Mesodermal cell (in vitro differentiated cells): ENCODE data around the gene ADARB2.

Source experiments
- H3K27ac ChIP-seq: 2 replicates; pipeline ENCODE4 v1.7.0; 2013; ENCODE audit warnings: mild to moderate bottlenecking, low read depth, low read length, moderate library complexity; ENCODE audit not compliant: severe bottlenecking
- H3K36me3 ChIP-seq: 2 replicates; pipeline ENCODE4 v1.7.1; 2013; ENCODE audit warnings: mild to moderate bottlenecking, low read length, moderate library complexity; ENCODE audit not compliant: control insufficient read depth, insufficient read depth
- H3K4me1 ChIP-seq: one replicate; pipeline ENCODE4 v1.7.1; 2013; ENCODE audit warnings: mild to moderate bottlenecking, low read length; ENCODE audit not compliant: insufficient read depth, control insufficient read depth, poor library complexity, severe bottlenecking
- H3K4me3 ChIP-seq: 2 replicates; pipeline ENCODE4 v1.7.0; 2013; ENCODE audit warnings: low read length, control low read depth, mild to moderate bottlenecking; ENCODE audit not compliant: insufficient read depth, poor library complexity, severe bottlenecking; ENCODE audit errors: extremely low read depth
- H3K9me3 ChIP-seq: 2 replicates; pipeline ENCODE4 v1.7.1; 2013; ENCODE audit warnings: mild to moderate bottlenecking, low read length, moderate library complexity; ENCODE audit not compliant: control insufficient read depth
- WGBS, 2 experiments: methylation state at CpG; one replicate each; pipeline ENCODE4 v1.1.5; 2013; ENCODE audit warnings: missing lambda C conversion rate in 2 of 2; ENCODE audit not compliant: insufficient coverage in 2 of 2; 5-methylcytosine and 5-hydroxymethylcytosine counted together

The ADARB2 gene

DNA sequence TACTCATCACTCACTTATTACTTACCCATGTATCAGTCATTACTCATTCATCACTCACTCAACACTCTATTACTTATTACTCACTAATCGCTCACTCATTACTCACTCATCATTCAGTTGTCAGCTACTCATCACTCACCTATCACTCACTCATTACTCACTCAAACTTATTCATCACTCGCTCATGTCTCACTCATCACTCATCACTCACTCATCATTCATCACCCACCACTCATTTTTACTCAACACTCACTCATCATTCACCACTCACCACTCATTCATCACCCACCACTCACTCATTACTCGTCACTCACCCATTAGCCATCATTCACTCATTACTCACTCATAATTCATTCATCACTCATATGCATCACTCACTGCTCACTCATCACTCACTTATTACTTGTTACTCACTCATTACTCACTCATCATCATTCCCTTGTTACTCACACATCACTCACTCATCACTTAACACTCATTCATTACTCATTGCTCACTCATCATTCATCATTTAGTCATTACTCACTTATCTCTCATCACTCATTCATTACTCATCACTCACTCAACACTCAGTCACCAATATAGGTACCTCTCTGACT, 237.9 kb downstream of the ADARB2 start:
- H3K4me3 ChIP-seq, result no peak overlapping the region
- H3K9me3 ChIP-seq, result peaks cover 16% of the 10 kb centered on the region
- H3K4me1 ChIP-seq, result no peaks in the 10 kb centered on the region
- H3K27ac ChIP-seq, result peak overlapping the region; percentile 54
- H3K36me3 ChIP-seq, result no peaks in the 10 kb centered on the region
- WGBS, 2 experiments, result 87 to 93% methylated on average over 3 of the region's 3 CpGs

DNA sequence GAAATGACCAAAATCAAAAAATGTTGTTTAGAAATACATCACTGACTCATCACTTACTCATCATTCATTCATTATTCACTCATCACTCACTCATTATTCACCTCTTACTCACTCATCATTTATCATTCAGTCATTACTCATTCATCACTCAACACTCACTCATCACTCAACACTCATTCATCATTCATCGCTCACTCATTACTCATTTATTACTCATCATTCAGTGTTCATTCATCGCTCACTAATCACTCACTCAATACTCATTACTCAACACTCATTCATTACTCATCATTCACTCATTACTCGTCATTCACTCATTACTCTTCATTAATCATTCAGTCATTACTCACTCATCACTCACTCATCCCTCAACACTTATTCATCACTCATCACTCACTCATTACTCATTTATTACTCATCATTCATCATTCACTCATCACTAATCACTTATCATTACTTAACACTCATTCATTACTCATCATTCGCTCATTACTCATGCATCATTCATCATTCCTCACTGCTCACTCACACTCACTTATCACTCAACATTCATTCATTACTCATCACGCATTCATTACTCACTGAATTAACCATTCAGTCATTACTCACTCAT, 238.5 kb downstream of the ADARB2 start:
- Histone ChIP-seq H3K4me1 (no peaks in the 10 kb centered on the region), H3K36me3 (no peaks in the 10 kb centered on the region), H3K27ac (no peak overlapping the region), H3K9me3 (peaks cover 10% of the 10 kb centered on the region), H3K4me3 (no peak overlapping the region)
- 88 to 98% methylated on average over 5 of the region's 5 CpGs for WGBS, 2 experiments

DNA sequence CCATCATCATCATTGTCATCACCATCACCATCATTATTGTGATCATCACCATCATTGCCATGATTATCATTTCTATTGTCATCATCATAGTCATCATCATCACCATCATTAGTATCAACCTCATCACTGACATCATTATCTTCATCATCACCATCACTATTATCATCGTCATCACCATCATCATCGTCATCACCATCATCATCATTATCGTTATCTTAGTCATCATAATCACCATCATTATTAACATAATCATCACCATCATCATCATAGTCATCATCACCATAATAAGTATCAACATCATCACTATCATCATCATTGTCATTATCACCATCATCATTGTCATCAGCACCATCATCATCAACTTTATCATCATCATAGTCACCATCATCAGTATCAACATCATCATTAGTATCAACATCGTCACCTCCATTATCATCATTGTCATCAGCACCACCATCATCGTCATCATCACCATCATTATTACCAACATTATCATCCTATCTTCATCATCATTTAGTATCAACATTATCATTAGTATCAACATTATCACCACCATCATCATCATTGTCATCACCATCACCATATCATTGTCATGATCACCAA, 241.3 kb downstream of the ADARB2 start:
- H3K4me1 ChIP-seq, result no peaks in the 10 kb centered on the region
- WGBS, 2 experiments, result 87 to 91% methylated on average over 5 of the region's 5 CpGs
- H3K4me3 ChIP-seq, result no peak overlapping the region
- no peaks in the 10 kb centered on the region for H3K36me3 ChIP-seq
- no peak overlapping the region for H3K27ac ChIP-seq
- H3K9me3 ChIP-seq, result peaks cover 5% of the 10 kb centered on the region

DNA sequence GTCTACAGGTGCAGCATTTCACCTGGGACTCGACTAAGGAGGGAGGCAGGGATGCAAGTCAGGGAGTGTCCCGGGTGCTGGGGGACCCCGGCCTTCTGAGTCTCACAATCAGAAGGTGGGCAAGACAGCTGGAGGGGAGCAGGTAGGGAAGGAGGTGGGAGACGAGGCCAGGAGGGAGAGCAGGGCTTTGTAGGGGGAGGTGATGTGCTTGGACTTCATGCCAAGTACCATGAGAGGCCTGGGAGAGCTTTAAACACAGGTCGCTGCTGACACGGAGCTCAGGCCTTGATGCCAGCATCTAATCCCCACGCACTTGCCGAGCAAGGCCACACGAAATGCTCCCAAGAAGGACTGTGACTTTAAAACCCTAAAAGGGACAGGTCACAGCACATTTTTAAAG, 244.7 kb downstream of the ADARB2 start:
- no peak overlapping the region for H3K4me3 ChIP-seq
- no peaks in the 10 kb centered on the region for H3K36me3 ChIP-seq
- no peaks in the 10 kb centered on the region for H3K4me1 ChIP-seq
- H3K9me3 ChIP-seq, result no peaks in the 10 kb centered on the region
- H3K27ac ChIP-seq, result no peak overlapping the region
- 81 to 89% methylated on average over 6 to 8 of the region's 9 CpGs for WGBS, 2 experiments

DNA sequence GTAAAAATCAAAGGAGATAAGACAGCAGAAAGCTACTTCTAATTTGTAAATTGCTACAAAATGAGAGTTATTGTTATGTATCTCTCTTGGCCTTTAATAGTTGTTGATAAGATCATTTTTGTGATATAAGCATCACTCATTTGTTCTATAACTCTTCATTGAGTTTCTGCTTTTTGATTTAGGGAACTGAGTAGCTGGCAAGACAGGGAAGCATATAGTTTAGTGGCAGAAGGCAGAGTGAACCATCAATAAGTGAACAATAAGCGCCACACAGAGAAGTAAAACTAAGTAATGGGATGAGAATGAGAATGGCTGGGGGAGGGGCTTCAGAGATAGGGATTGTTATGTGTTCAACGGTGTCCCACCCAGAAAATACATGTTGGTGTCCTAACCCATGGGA, 245.4 kb downstream of the ADARB2 start:
- Histone ChIP-seq H3K36me3 (no peaks in the 10 kb centered on the region), H3K4me3 (no peak overlapping the region), H3K9me3 (no peaks in the 10 kb centered on the region), H3K27ac (no peak overlapping the region), H3K4me1 (no peaks in the 10 kb centered on the region)
- WGBS, 2 experiments, result 87 to 100% methylated on average over 1 to 2 of the region's 2 CpGs

DNA sequence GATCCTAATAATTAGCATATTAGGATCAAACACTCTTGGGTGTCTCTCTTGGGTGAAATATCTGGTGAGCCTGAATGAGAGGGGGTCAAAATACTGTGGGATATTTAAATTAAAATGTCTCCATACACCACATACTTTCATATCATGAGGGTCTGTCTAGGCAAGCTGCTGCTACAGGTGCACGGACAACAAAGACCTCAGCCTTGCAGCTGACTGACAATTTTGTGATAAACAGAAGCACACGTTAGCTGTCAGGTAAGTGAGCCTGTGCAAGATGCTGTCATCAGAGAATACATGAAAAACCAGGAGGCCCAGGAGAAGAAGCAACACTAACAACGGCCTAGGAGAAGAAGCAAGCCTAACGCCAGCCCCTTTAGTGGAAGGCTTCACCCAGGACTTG, 247.5 kb downstream of the ADARB2 start:
- Histone ChIP-seq H3K36me3 (no peaks in the 10 kb centered on the region), H3K27ac (no peak overlapping the region), H3K4me1 (no peaks in the 10 kb centered on the region), H3K4me3 (no peak overlapping the region), H3K9me3 (no peaks in the 10 kb centered on the region)
- 85 to 89% methylated on average over 4 of the region's 4 CpGs for WGBS, 2 experiments

DNA sequence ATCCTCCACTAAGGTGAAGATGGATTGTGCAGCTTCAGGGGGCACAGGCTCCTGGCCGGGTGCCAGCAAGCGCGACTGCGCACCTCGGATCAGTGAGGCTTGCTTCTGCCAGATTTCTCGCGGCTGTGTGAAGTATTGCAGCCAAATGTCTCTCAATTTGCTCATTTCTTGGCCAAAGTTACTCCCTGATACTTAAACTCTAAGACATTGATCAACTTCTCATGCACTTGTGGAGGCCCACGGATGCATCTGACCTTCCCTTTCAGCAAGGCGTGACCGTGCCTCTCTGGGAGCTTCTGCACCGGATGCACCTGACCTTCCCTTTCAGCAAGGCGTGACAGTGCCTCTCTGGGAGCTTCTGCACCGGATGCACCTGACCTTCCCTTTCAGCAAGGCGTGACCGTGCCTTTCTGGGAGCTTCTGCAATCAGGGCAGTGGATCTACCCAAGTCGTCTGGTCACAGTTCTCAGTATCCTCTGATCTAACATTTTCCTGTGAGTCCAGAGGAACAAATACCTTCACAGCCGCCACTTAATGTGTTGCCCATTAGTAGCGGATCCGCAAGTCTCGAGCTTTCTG, 248.3 kb downstream of the ADARB2 start:
- no peak overlapping the region for H3K4me3 ChIP-seq
- WGBS, 2 experiments, result 90 to 91% methylated on average over 20 of the region's 20 CpGs
- no peaks in the 10 kb centered on the region for H3K36me3 ChIP-seq
- H3K4me1 ChIP-seq, result no peaks in the 10 kb centered on the region
- no peaks in the 10 kb centered on the region for H3K9me3 ChIP-seq
- H3K27ac ChIP-seq, result no peak overlapping the region

DNA sequence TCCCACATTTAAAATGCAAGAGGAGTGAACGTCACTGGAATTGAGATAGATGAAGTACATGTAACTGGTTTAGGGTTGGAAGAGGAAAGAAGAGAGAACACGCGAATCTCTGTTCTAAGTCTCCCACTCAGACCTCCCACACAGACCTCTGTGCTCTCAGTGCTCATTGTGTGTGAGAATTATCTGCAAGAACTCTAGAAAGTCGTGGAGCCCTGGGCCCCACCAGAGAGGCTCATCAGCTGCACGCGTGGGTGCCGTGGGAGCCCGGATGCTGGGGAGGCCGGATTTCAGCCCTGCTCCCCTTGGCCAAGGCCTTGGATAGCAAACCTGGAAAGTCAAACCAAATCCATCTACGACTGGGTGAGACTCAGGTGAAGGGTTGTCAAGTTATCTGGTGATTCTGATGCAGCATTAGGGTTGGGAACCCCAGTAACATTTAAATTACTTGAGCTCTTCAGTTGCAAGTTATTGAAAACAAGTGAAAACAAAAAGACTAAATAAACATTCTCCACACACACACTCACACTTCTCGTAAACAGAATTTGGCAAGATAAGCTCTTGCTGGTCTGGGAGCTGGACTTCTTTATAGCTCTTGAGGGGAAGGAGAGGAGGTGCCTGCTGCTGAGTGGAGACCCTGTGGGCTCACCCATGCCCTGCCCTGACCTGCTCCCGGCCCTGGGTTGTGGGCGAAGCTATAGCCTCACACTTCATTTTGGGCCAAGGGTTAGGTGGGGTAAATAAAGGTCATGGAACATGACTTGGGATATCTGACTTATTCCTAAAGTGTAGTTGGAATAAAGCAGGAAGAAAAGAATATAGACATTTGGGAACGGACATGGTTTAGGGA, 250.3 kb downstream of the ADARB2 start:
- H3K36me3 ChIP-seq, result no peaks in the 10 kb centered on the region
- no peak overlapping the region for H3K27ac ChIP-seq
- no peaks in the 10 kb centered on the region for H3K9me3 ChIP-seq
- H3K4me3 ChIP-seq, result no peak overlapping the region
- 90 to 92% methylated on average over 11 to 12 of the region's 14 CpGs for WGBS, 2 experiments
- H3K4me1 ChIP-seq, result no peaks in the 10 kb centered on the region

DNA sequence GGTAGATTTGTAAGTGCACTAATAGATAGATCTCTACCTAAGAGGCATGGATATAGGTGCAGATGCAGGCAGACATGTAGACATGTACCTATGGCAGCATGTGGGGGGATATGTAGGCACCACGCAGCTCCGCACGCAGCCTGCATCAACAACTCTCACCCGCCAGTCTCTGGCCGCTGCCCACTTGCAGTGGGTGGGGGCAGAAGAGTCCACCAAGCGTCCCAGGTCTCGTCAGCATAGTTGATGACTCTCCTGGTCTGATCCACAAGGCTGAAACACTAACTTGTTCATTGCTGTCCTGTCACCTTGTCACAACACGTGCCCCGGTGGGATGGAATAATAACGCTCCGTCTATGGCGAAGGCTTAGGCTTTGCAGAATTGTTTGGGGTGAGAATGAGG, 252.0 kb downstream of the ADARB2 start:
- 93 to 97% methylated on average over 11 to 12 of the region's 12 CpGs for WGBS, 2 experiments
- H3K4me3 ChIP-seq, result no peak overlapping the region
- H3K4me1 ChIP-seq, result no peaks in the 10 kb centered on the region
- H3K27ac ChIP-seq, result no peak overlapping the region
- H3K36me3 ChIP-seq, result no peaks in the 10 kb centered on the region
- H3K9me3 ChIP-seq, result no peaks in the 10 kb centered on the region

DNA sequence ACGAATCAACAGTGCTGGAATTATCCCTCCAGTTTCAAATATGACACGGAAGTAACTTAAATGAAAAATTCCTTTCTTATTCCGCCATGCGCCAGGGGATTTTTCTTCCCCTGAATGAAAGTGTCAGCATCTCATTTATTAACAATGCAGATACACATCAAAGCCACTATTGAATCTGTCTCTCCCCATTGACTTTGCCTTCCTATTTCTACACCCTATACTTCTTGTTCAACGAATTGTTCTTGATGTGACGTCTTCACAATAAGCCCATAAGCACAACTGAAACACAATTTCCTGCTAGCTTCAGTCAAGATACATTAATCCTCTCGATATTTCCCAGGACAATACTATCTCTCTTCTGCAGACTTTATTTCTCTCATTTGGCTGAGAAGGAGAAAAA, 253.5 kb downstream of the ADARB2 start:
- Histone ChIP-seq H3K36me3 (no peaks in the 10 kb centered on the region), H3K4me3 (no peak overlapping the region), H3K4me1 (no peaks in the 10 kb centered on the region), H3K27ac (no peak overlapping the region), H3K9me3 (no peaks in the 10 kb centered on the region)
- WGBS, 2 experiments, result 53 to 66% methylated on average over 5 to 6 of the region's 7 CpGs
